ENCODE data around the gene CSAD.

Gene CSAD

DNA sequence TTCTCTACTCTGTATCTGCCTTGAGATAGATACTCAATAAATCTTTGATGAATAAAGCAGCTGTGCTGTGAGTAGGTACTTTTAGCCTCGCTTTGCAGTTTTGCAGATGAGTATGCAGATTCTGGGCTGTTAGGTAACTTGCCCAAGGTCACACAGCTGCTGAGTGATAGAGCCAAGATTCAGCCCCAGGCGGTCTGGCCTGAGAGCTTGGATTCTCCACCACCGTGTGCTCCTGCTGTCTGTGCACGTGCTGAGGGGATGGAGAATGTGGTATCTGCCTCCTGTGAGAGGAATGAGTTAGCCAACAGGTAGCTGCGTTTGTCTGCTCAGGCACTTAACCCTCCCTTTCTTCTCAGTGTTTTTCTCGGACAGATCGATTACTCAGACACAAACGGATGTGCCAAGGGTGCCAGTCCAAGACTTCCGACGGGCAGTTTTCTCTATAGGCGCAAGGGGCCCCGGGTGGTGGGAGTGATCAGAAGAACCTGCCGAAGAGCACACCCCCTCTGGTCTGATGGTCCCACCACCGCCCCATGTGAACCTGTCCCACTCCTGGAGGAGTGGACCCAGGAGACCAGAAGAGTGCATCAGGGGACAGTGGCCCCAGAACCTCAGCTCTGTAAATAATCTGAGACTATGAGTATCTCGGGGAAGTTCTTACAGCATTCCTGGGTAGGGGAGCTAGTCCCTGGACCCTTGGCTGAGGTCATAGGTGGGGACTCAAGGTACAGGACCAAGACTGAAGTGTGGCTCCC, 6.6 kb upstream of the CSAD start:
- Histone ChIP-seq H4K8ac (ENCODE audit: low read length) (no peak overlapping the region), H2AFZ (ENCODE audit: low read depth, low read length) (no peak overlapping the region), H3K4me1 (ENCODE audit: control insufficient read depth, insufficient read depth, low read depth, low read length) (peaks cover 6% of the 10 kb centered on the region), H3K79me1 (replicated peaks; ENCODE audit: low read length, poor library complexity, severe bottlenecking) (peaks cover 20% of the 10 kb centered on the region), H2BK12ac (ENCODE audit: low read length in 2 of 2) (no peak overlapping the region), H3K36me3 (ENCODE audit: control insufficient read depth in 1 of 2, insufficient read depth in 2 of 2, low read depth in 1 of 2, low read length in 2 of 2) (peaks cover 48 to 78% of the 10 kb centered on the region in 2 experiments), H2BK5ac (ENCODE audit: low read depth, low read length, poor library complexity, severe bottlenecking) (no peak overlapping the region), H3K4me3 (ENCODE audit: insufficient read depth in 1 of 2, low read depth in 1 of 2, low read length in 2 of 2) (no peak overlapping the region), H4K91ac (ENCODE audit: low read length) (no peak overlapping the region), H2BK15ac (ENCODE audit: low read depth, poor library complexity, severe bottlenecking) (no peak overlapping the region), H3K27ac (ENCODE audit: low read length, poor library complexity, severe bottlenecking) (no peak overlapping the region), H2BK120ac (ENCODE audit: low read depth, low read length) (no peak overlapping the region), H2AK5ac (ENCODE audit: low read length, severe bottlenecking) (no peak overlapping the region), H3K9me3 (ENCODE audit: control insufficient read depth, low read length) (no peaks in the 10 kb centered on the region), H3K14ac (ENCODE audit: low read length in 2 of 2) (no peak overlapping the region), H3K27me3 (ENCODE audit: control insufficient read depth in 1 of 2, insufficient read depth in 1 of 2, low read length in 2 of 2) (no peaks in the 10 kb centered on the region), H3K9ac (ENCODE audit: low read length) (no peak overlapping the region), H3K18ac (ENCODE audit: low read depth in 1 of 2, low read length in 2 of 2) (no peak overlapping the region), H3K23ac (ENCODE audit: low read length in 2 of 2) (no peak overlapping the region), H3K4me2 (ENCODE audit: low read length, poor library complexity, severe bottlenecking) (no peak overlapping the region), H3K4ac (ENCODE audit: low read depth in 1 of 2, low read length in 2 of 2) (no peak overlapping the region)
- DNase-seq, result no peak
- 95% methylated on average over 15 of the region's 15 CpGs for WGBS

DNA sequence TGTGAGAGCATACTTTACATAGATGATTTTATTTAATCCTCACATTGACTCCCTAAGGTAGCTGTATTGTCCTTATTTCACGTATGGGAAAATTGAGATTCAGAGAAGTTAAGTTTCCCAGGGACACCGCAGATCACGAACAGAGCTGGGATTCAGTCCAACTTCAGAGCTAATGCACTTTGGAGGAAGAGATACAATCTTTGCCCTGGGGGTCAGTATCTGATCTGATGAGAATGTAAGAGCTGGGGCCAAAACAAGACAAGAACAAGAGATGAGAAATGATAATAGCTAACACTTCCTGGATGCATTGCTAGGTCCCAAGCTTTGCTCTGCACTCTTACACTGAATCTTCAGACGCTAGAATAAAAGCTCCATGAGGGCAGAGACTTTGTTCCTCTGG, 6.0 kb upstream of the CSAD start:
- Histone ChIP-seq H3K4me2 (ENCODE audit: low read length, poor library complexity, severe bottlenecking) (no peak overlapping the region), H3K23ac (ENCODE audit: low read length in 2 of 2) (no peak overlapping the region), H3K9me3 (ENCODE audit: control insufficient read depth, low read length) (no peaks in the 10 kb centered on the region), H2BK12ac (ENCODE audit: low read length in 2 of 2) (no peak overlapping the region), H3K14ac (ENCODE audit: low read length in 2 of 2) (no peak overlapping the region), H3K4me3 (ENCODE audit: insufficient read depth in 1 of 2, low read depth in 1 of 2, low read length in 2 of 2) (no peak overlapping the region), H2BK15ac (ENCODE audit: low read depth, poor library complexity, severe bottlenecking) (no peak overlapping the region), H3K36me3 (ENCODE audit: control insufficient read depth in 1 of 2, insufficient read depth in 2 of 2, low read depth in 1 of 2, low read length in 2 of 2) (peaks cover 50 to 78% of the 10 kb centered on the region in 2 experiments), H3K4me1 (ENCODE audit: control insufficient read depth, insufficient read depth, low read depth, low read length) (peaks cover 8% of the 10 kb centered on the region), H2AK5ac (ENCODE audit: low read length, severe bottlenecking) (no peak overlapping the region), H2BK5ac (ENCODE audit: low read depth, low read length, poor library complexity, severe bottlenecking) (no peak overlapping the region), H3K18ac (ENCODE audit: low read depth in 1 of 2, low read length in 2 of 2) (no peak overlapping the region), H3K79me1 (replicated peaks; ENCODE audit: low read length, poor library complexity, severe bottlenecking) (peaks cover 24% of the 10 kb centered on the region), H4K8ac (ENCODE audit: low read length) (no peak overlapping the region), H3K4ac (ENCODE audit: low read depth in 1 of 2, low read length in 2 of 2) (no peak overlapping the region), H3K9ac (ENCODE audit: low read length) (no peak overlapping the region), H4K91ac (ENCODE audit: low read length) (no peak overlapping the region), H3K27me3 (ENCODE audit: control insufficient read depth in 1 of 2, insufficient read depth in 1 of 2, low read length in 2 of 2) (no peaks in the 10 kb centered on the region), H2AFZ (ENCODE audit: low read depth, low read length) (no peak overlapping the region), H3K27ac (ENCODE audit: low read length, poor library complexity, severe bottlenecking) (no peak overlapping the region), H2BK120ac (ENCODE audit: low read depth, low read length) (no peak overlapping the region)
- no peak for DNase-seq
- WGBS, result 94% methylated on average over 3 of the region's 4 CpGs

DNA sequence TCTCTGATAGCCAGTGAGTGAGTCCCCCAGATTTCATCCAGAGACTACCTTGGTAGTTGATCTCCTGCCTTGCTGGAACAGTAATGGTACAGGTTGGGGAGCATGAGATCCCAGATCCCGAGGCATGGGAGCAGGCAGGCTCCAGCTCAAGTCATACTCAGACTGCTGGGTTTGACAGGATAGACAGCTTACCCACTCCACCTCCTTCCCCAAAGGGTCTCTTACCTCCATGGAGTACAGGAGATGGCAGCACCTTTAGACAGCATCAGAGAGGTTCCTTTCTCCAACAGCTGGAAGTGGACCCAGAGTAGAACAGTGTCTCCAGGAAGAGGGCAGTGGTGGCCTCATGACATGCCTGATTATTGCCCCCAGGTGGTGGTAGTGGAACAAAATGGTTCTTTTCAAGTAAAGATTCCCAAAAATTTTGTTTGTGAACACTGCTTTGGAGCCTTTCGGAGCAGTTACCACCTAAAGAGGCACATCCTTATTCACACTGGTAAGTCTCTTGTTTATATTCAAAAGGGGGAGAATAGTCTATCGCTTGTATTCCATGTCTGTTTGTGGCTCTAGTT, 4.9 kb upstream of the CSAD start:
- WGBS, result 95% methylated on average over 2 of the region's 3 CpGs
- no peak overlapping the region for H3K18ac ChIP-seq (ENCODE audit: low read depth in 1 of 2, low read length in 2 of 2)
- H4K91ac ChIP-seq (ENCODE audit: low read length), result no peak overlapping the region
- H3K27me3 ChIP-seq (ENCODE audit: control insufficient read depth in 1 of 2, insufficient read depth in 1 of 2, low read length in 2 of 2), result no peaks in the 10 kb centered on the region
- peaks cover 24% of the 10 kb centered on the region for H3K79me1 ChIP-seq (replicated peaks; ENCODE audit: low read length, poor library complexity, severe bottlenecking)
- H3K9me3 ChIP-seq (ENCODE audit: control insufficient read depth, low read length), result no peaks in the 10 kb centered on the region
- H2BK12ac ChIP-seq (ENCODE audit: low read length in 2 of 2), result no peak overlapping the region
- no peak overlapping the region for H3K4ac ChIP-seq (ENCODE audit: low read depth in 1 of 2, low read length in 2 of 2)
- no peak overlapping the region for H3K9ac ChIP-seq (ENCODE audit: low read length)
- H2AK5ac ChIP-seq (ENCODE audit: low read length, severe bottlenecking), result no peak overlapping the region
- no peak overlapping the region for H2AFZ ChIP-seq (ENCODE audit: low read depth, low read length)
- no peak overlapping the region for H2BK5ac ChIP-seq (ENCODE audit: low read depth, low read length, poor library complexity, severe bottlenecking)
- H2BK120ac ChIP-seq (ENCODE audit: low read depth, low read length), result no peak overlapping the region
- no peak overlapping the region for H3K4me3 ChIP-seq (ENCODE audit: insufficient read depth in 1 of 2, low read depth in 1 of 2, low read length in 2 of 2)
- H3K27ac ChIP-seq (ENCODE audit: low read length, poor library complexity, severe bottlenecking), result no peak overlapping the region
- no peak overlapping the region for H3K14ac ChIP-seq (ENCODE audit: low read length in 2 of 2)
- H3K36me3 ChIP-seq (ENCODE audit: control insufficient read depth in 1 of 2, insufficient read depth in 2 of 2, low read depth in 1 of 2, low read length in 2 of 2), result peaks cover 42 to 74% of the 10 kb centered on the region in 2 experiments
- DNase-seq, result no peak
- H3K4me1 ChIP-seq (ENCODE audit: control insufficient read depth, insufficient read depth, low read depth, low read length), result peaks cover 8% of the 10 kb centered on the region
- H2BK15ac ChIP-seq (ENCODE audit: low read depth, poor library complexity, severe bottlenecking), result no peak overlapping the region
- no peak overlapping the region for H4K8ac ChIP-seq (ENCODE audit: low read length)
- H3K4me2 ChIP-seq (ENCODE audit: low read length, poor library complexity, severe bottlenecking), result no peak overlapping the region
- H3K23ac ChIP-seq (ENCODE audit: low read length in 2 of 2), result no peak overlapping the region

DNA sequence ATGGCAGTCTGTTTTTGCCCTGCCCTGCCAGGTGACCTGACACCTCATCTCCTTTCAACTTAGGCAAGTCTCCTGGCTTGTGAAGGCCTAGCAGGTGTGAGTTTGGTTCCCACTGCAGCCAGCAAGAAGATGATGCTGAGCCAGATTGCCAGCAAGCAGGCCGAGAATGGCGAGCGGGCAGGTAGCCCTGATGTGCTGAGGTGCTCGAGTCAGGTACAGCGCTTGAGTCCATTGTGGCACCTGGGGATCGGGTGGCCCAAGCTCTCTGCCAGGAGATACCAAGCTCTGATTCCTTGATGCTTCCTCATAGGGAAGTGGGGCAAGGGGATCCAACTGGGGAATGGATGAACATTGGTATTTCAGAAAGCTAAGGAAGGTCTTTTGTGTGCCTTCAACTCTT, 4.1 kb upstream of the CSAD start:
- Histone ChIP-seq H2BK5ac (ENCODE audit: low read depth, low read length, poor library complexity, severe bottlenecking) (no peak overlapping the region), H2BK15ac (ENCODE audit: low read depth, poor library complexity, severe bottlenecking) (no peak overlapping the region), H3K14ac (ENCODE audit: low read length in 2 of 2) (no peak overlapping the region), H3K36me3 (ENCODE audit: control insufficient read depth in 1 of 2, insufficient read depth in 2 of 2, low read depth in 1 of 2, low read length in 2 of 2) (peaks cover 42 to 74% of the 10 kb centered on the region in 2 experiments), H2BK120ac (ENCODE audit: low read depth, low read length) (no peak overlapping the region), H3K4ac (ENCODE audit: low read depth in 1 of 2, low read length in 2 of 2) (no peak overlapping the region), H3K27me3 (ENCODE audit: control insufficient read depth in 1 of 2, insufficient read depth in 1 of 2, low read length in 2 of 2) (no peaks in the 10 kb centered on the region), H3K18ac (ENCODE audit: low read depth in 1 of 2, low read length in 2 of 2) (no peak overlapping the region), H4K8ac (ENCODE audit: low read length) (no peak overlapping the region), H2BK12ac (ENCODE audit: low read length in 2 of 2) (no peak overlapping the region), H4K91ac (ENCODE audit: low read length) (no peak overlapping the region), H3K4me1 (ENCODE audit: control insufficient read depth, insufficient read depth, low read depth, low read length) (peaks cover 3% of the 10 kb centered on the region), H3K4me2 (ENCODE audit: low read length, poor library complexity, severe bottlenecking) (no peak overlapping the region), H3K23ac (ENCODE audit: low read length in 2 of 2) (no peak overlapping the region), H3K4me3 (ENCODE audit: insufficient read depth in 1 of 2, low read depth in 1 of 2, low read length in 2 of 2) (no peak overlapping the region), H3K79me1 (replicated peaks; ENCODE audit: low read length, poor library complexity, severe bottlenecking) (peaks cover 24% of the 10 kb centered on the region), H3K9me3 (ENCODE audit: control insufficient read depth, low read length) (no peaks in the 10 kb centered on the region), H3K27ac (ENCODE audit: low read length, poor library complexity, severe bottlenecking) (no peak overlapping the region), H2AK5ac (ENCODE audit: low read length, severe bottlenecking) (no peak overlapping the region), H3K9ac (ENCODE audit: low read length) (no peak overlapping the region), H2AFZ (ENCODE audit: low read depth, low read length) (no peak overlapping the region)
- no peak for DNase-seq
- 96% methylated on average over 6 of the region's 6 CpGs for WGBS
